Measurements from ENCODE around the gene CSMD2.

GRCh38 chr1:33562563-33562962 lies 602.5 kb downstream of the CSMD2 start:
- TF ChIP-seq CTCF (conservative IDR thresholded peaks at IDR 0.05 in 1 of 2, IDR thresholded peaks at IDR 0.05 in 1 of 2; ENCODE audit: low read depth in 1 of 2, low read length in 2 of 2) (no peak), EZH2 (IDR thresholded peaks at IDR 0.05; ENCODE audit: low read length, missing control alignments) (no peak)
